Fibroblast of lung (primary cell): ENCODE results near the gene LGALSL.

Source experiments
- EZH2 ChIP-seq: IDR thresholded peaks from 2 replicates; pipeline ENCODE4 v1.5.1; 2012; ENCODE audit warnings: low read length, control low read depth, mild to moderate bottlenecking; ENCODE audit errors: missing control alignments
- TF ChIP-seq, protein P1 (sequence below), 2 donors: IDR thresholded peaks in 1 of 2; conservative IDR thresholded peaks in 1 of 2; 1 replicate in 1 of 2; 2 replicates in 1 of 2; pipeline ENCODE4 v1.5.1; 2011 to 2012; ENCODE audit warnings: low read length in 2 of 2, control low read depth in 1 of 2, inconsistent platforms in 1 of 2, low read depth in 1 of 2, mild to moderate bottlenecking in 1 of 2

- TF ChIP-seq, protein P1, sequence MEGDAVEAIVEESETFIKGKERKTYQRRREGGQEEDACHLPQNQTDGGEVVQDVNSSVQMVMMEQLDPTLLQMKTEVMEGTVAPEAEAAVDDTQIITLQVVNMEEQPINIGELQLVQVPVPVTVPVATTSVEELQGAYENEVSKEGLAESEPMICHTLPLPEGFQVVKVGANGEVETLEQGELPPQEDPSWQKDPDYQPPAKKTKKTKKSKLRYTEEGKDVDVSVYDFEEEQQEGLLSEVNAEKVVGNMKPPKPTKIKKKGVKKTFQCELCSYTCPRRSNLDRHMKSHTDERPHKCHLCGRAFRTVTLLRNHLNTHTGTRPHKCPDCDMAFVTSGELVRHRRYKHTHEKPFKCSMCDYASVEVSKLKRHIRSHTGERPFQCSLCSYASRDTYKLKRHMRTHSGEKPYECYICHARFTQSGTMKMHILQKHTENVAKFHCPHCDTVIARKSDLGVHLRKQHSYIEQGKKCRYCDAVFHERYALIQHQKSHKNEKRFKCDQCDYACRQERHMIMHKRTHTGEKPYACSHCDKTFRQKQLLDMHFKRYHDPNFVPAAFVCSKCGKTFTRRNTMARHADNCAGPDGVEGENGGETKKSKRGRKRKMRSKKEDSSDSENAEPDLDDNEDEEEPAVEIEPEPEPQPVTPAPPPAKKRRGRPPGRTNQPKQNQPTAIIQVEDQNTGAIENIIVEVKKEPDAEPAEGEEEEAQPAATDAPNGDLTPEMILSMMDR (conservative IDR thresholded peaks at IDR 0.05 in 1 of 2, IDR thresholded peaks at IDR 0.05 in 1 of 2; ENCODE audit: low read depth in 1 of 2, low read length in 2 of 2), result no peak
- TF ChIP-seq EZH2, result no peak
These were observed 51.1 kb downstream of the LGALSL start for GRCh38 chr2:64504774-64505720.
